HL-60/S4 (cell line): ENCODE measurements around the gene FADS1.

Experiments used
- in situ Hi-C: fragments of 300-500 bp; cut with MboI; formaldehyde crosslinking; loops from 2 replicates; pipeline ENCODE4 v1.14.3; 2022; ENCODE audit warnings: low sequenced_read_pairs

Gene FADS1

GRCh38 chr11:61763930-61764605 lies 52.7 kb downstream of the FADS1 start:
- in situ Hi-C loops = no loop called here

- in situ Hi-C loops = no loop called here
Measured at GRCh38 chr11:61762798-61763197, 54.0 kb downstream of the FADS1 start.

GRCh38 chr11:61762223-61762615 lies 54.6 kb downstream of the FADS1 start:
- in situ Hi-C loops = no loop called here

GRCh38 chr11:61761440-61762222 lies 55.2 kb downstream of the FADS1 start:
- in situ Hi-C loops = no loop called here

GRCh38 chr11:61760946-61761345 lies 55.9 kb downstream of the FADS1 start:
- in situ Hi-C loops = no loop called here

GRCh38 chr11:61757213-61757862 lies 59.5 kb downstream of the FADS1 start:
- in situ Hi-C loops = no loop called here

GRCh38 chr11:61756452-61757212 lies 60.2 kb downstream of the FADS1 start:
- in situ Hi-C loops = no loop called here

GRCh38 chr11:61756147-61756451 lies 60.7 kb downstream of the FADS1 start:
- in situ Hi-C loops = no loop called here

- in situ Hi-C loops = no loop called here
Measured at GRCh38 chr11:61754534-61755482, 62.0 kb downstream of the FADS1 start.

- in situ Hi-C loops = no loop called here
Measured at GRCh38 chr11:61753672-61754071, 63.1 kb downstream of the FADS1 start.

- in situ Hi-C loops = no loop called here
Measured at GRCh38 chr11:61752925-61753521, 63.8 kb downstream of the FADS1 start.

- in situ Hi-C loops = no loop called here
Measured at GRCh38 chr11:61752117-61752924, 64.5 kb downstream of the FADS1 start, which contains the start of gene MYRF. MYRF (plus strand) TSS chr11:61752636; CDS start chr11:61752745, 109 bp downstream.

- in situ Hi-C loops = no loop called here
Measured at GRCh38 chr11:61751384-61751783, 65.4 kb downstream of the FADS1 start.

GRCh38 chr11:61750631-61751273 lies 66.1 kb downstream of the FADS1 start:
- in situ Hi-C loops = no loop called here
